Colonic mucosa (tissue), 4 donors: ENCODE data around the gene PIEZO1. TPM values are rescaled to one million over a fixed set of nuclear protein-coding genes. Genes with fewer than 3 reads are reported as not detected.

Source experiments
- DNase-seq: peaks from one replicate; pipeline ENCODE4 v3.0.0-alpha.2; 2020
- H3K27ac ChIP-seq: fragments of 200-600 bp; one replicate; pipeline ENCODE4 v1.8.0; 2021
- H3K27me3 ChIP-seq: fragments of 200-600 bp; one replicate; pipeline ENCODE4 v1.8.0; 2021
- H3K36me3 ChIP-seq: fragments of 200-600 bp; one replicate; pipeline ENCODE4 v1.8.0; 2021
- H3K4me1 ChIP-seq: fragments of 200-600 bp; one replicate; pipeline ENCODE4 v1.8.0; 2021; ENCODE audit warnings: mild to moderate bottlenecking
- H3K4me3 ChIP-seq: fragments of 200-600 bp; one replicate; pipeline ENCODE4 v1.8.0; 2021
- H3K9ac ChIP-seq, 2 donors: one replicate each; pipeline ENCODE4 v1.7.0; 2013; ENCODE audit warnings: control low read depth in 2 of 2, low read depth in 2 of 2, low read length in 2 of 2
- H3K9me3 ChIP-seq: fragments of 200-600 bp; one replicate; pipeline ENCODE4 v1.8.0; 2021
- intact Hi-C: fragments of 100-400 bp; cut with DNase I; formaldehyde crosslinking; loops from one replicate; pipeline ENCODE4 v1.14.1; 2022
- total RNA-seq, 2 donors: library from RNA; stranded (reverse); fragmentation: NEBNext Ultra II Directional in 1 of 2; extraction: Animal tissue kit (Norgen Biotek cat#: 25700) in 1 of 2; gene quantifications; one replicate each; pipeline ENCODE4 v1.2.1, GENCODE V29; 2021
- TF ChIP-seq, protein P1 (sequence below): fragments of 200-600 bp; IDR thresholded peaks from one replicate; pipeline ENCODE4 v1.8.0; 2022; ENCODE audit warnings: antibody characterized with exemption, mild to moderate bottlenecking
- donor health status: healthy.
- donor health status: DM: no; HTN: no; CAD: no.
- donor health status: DM: no; HTN: no; CAD: no.

The PIEZO1 gene
- 100 to 1,000 TPM; 104 to 118 TPM for total RNA-seq

- intact Hi-C loops, result loop anchor here (2.0 kb wide), 1 partner anchor 47 kb away; no protein-coding TSS in a partner anchor
- Histone ChIP-seq H3K9me3 (no peaks in the 10 kb centered on the region), H3K4me1 (peaks cover 6% of the 10 kb centered on the region), H3K27ac (peak within 1 kb of the TSS; percentile 73), H3K4me3 (peak within 1 kb of the TSS; percentile 71), H3K27me3 (no peaks in the 10 kb centered on the region), H3K9ac (peak within 1 kb of the TSS; percentile 72 to 87), H3K36me3 (no peaks in the 10 kb centered on the region)
- DNase-seq, result peak; percentile 82
- TF ChIP-seq, protein P1, sequence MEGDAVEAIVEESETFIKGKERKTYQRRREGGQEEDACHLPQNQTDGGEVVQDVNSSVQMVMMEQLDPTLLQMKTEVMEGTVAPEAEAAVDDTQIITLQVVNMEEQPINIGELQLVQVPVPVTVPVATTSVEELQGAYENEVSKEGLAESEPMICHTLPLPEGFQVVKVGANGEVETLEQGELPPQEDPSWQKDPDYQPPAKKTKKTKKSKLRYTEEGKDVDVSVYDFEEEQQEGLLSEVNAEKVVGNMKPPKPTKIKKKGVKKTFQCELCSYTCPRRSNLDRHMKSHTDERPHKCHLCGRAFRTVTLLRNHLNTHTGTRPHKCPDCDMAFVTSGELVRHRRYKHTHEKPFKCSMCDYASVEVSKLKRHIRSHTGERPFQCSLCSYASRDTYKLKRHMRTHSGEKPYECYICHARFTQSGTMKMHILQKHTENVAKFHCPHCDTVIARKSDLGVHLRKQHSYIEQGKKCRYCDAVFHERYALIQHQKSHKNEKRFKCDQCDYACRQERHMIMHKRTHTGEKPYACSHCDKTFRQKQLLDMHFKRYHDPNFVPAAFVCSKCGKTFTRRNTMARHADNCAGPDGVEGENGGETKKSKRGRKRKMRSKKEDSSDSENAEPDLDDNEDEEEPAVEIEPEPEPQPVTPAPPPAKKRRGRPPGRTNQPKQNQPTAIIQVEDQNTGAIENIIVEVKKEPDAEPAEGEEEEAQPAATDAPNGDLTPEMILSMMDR, result peak; percentile 94
Measured at GRCh38 chr16:88785106-88785924, at the start of gene PIEZO1. Gene PIEZO1, minus strand, starts transcription at chr16:88785220. Its CDS starts 256 bp downstream, at chr16:88784964.

DNA sequence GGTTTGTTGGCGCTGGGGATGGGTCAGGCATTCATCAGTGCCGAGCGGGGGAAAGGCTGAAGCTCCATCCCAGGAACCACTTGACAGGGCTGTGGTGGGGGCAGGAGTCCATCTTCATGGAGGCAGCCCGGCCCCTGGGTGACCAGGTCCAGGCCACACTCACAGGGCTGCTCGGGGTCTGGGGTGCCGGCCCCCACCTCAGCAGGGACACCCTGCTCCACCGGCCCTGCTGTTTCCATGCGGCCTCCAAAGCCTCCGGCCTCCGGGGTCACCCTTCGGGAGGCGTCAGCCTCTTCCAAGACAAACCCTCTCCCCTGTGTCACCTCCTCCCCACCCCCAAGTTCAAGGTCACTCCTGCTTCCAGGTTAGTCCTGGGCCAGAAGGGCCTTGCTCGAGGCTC lies 49.6 kb upstream of the PIEZO1 start:
- TF ChIP-seq, protein P1, result no peak
- H3K9me3 ChIP-seq, result no peaks in the 10 kb centered on the region
- no peaks in the 10 kb centered on the region for H3K36me3 ChIP-seq
- intact Hi-C loops, result no loop called here
- no peaks in the 10 kb centered on the region for H3K27me3 ChIP-seq
- H3K4me1 ChIP-seq, result no peaks in the 10 kb centered on the region
- no peak overlapping the region for H3K27ac ChIP-seq
- H3K4me3 ChIP-seq, result no peak overlapping the region
- H3K9ac ChIP-seq, result no peak overlapping the region
- DNase-seq, result no peak

- no peaks in the 10 kb centered on the region for H3K36me3 ChIP-seq
- H3K9ac ChIP-seq, result no peak overlapping the region
- no peaks in the 10 kb centered on the region for H3K4me1 ChIP-seq
- TF ChIP-seq, protein P1, result no peak
- no peaks in the 10 kb centered on the region for H3K27me3 ChIP-seq
- intact Hi-C loops, result no loop called here
- H3K27ac ChIP-seq, result no peak overlapping the region
- H3K4me3 ChIP-seq, result no peak overlapping the region
- H3K9me3 ChIP-seq, result no peaks in the 10 kb centered on the region
- no peak for DNase-seq
Measured at GRCh38 chr16:88833086-88833485, 48.1 kb upstream of the PIEZO1 start.

DNA sequence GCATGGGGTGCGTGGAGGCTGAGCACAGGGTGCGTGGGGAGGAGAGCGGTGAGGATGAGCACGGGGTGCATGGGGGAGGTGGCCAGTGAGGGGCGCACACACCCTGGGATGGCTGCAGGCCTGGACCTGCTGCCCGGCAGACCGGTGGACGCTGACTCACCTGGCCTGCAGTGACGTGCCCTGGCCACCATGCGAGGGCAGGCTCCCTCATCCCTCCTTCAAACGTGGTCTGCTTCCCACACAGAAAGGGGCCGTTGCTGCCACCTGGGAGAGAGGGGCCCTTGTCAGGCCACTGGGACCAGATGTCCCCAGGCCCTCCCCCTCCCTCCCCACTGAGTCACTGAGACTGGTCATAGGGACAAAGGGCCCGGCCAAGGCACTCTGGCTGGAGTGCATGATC lies 46.8 kb upstream of the PIEZO1 start:
- H3K27me3 ChIP-seq, result no peaks in the 10 kb centered on the region
- DNase-seq, result no peak
- no peak overlapping the region for H3K4me3 ChIP-seq
- H3K36me3 ChIP-seq, result no peaks in the 10 kb centered on the region
- intact Hi-C loops, result no loop called here
- TF ChIP-seq, protein P1, result no peak
- H3K27ac ChIP-seq, result no peak overlapping the region
- no peaks in the 10 kb centered on the region for H3K4me1 ChIP-seq
- no peaks in the 10 kb centered on the region for H3K9me3 ChIP-seq
- H3K9ac ChIP-seq, result no peak overlapping the region

- TF ChIP-seq, protein P1, result no peak
- no peaks in the 10 kb centered on the region for H3K27me3 ChIP-seq
- H3K27ac ChIP-seq, result no peak overlapping the region
- no peak for DNase-seq
- H3K4me3 ChIP-seq, result no peak overlapping the region
- no peaks in the 10 kb centered on the region for H3K9me3 ChIP-seq
- no peak overlapping the region for H3K9ac ChIP-seq
- intact Hi-C loops, result no loop called here
- H3K4me1 ChIP-seq, result no peaks in the 10 kb centered on the region
- no peaks in the 10 kb centered on the region for H3K36me3 ChIP-seq
Measured at GRCh38 chr16:88830783-88831182, 45.8 kb upstream of the PIEZO1 start.
